ENCODE measurements around the gene HOXA6.

- TF ChIP-seq CTCF (conservative IDR thresholded peaks at IDR 0.05; ENCODE audit: low read depth in 2 of 2) (no peak), POLR2AphosphoS5 (IDR thresholded peaks at IDR 0.05; ENCODE audit: low read depth) (no peak), EZH2 (IDR thresholded peaks at IDR 0.05; ENCODE audit: low read depth, unreplicated experiment) (peak; percentile 33), EZH2phosphoT487 (IDR thresholded peaks at IDR 0.05; ENCODE audit: unreplicated experiment) (no peak), REST (IDR thresholded peaks at IDR 0.05; ENCODE audit: unreplicated experiment) (no peak), CREB1 (CRISPR knock-in tag; IDR thresholded peaks at IDR 0.05; ENCODE audit: low read depth) (no peak), STAT1 (IDR thresholded peaks at IDR 0.05; ENCODE audit: unreplicated experiment) (no peak), ETS1 (IDR thresholded peaks at IDR 0.05) (no peak)
These were observed 46.8 kb downstream of the HOXA6 start for GRCh38 chr7:27100694-27101170.

All from GM23338 (cell line).